Measurements from ENCODE around the gene BST1. TPM values are rescaled to one million over a fixed set of nuclear protein-coding genes. Genes with fewer than 3 reads are reported as not detected.

BST1 gene
- total RNA-seq, 1 experiment from 2014 or later, result 11.0 TPM

DNA sequence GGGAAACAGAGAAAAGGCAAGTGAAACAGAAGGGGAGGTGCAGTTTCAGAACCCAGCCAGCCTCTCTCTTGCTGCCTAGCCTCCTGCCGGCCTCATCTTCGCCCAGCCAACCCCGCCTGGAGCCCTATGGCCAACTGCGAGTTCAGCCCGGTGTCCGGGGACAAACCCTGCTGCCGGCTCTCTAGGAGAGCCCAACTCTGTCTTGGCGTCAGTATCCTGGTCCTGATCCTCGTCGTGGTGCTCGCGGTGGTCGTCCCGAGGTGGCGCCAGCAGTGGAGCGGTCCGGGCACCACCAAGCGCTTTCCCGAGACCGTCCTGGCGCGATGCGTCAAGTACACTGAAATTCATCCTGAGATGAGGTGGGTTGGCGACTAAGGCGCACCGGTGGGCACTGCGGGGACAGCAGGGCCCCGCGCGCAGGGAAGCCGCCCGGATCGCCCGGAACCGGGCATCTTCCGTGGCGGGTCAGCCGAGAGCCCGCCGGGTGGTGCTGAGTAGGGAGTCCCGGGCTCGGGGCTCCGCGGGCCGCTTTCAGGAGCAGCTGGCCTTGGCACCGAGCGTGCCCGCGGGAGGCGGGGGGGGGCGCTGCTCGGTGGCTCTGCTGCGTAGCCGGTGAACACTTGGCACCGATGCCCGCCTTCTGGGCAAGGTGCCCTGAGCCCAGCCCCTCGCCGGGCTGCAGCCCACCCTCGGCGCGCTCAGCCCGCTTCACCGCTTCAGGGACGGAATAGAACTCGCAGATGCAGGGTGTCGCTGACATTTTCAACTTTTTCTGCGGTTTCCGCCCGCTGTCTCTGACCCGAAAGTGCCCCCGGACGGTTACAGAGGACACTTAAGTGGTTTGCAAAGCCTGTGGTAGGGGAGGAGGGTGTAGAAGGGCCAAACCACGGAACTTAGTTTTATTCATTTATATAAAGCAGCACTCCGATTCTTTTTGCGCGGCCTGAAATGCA lies 75.7 kb downstream of the BST1 start, which contains the start of gene CD38:
Gene CD38 (plus strand): TSS at position 40 of the 953 bp plus-strand sequence. CDS start 87 bp downstream, at position 127.
- peak; percentile 37 for DNase-seq (ENCODE audit: low read depth)

DNA sequence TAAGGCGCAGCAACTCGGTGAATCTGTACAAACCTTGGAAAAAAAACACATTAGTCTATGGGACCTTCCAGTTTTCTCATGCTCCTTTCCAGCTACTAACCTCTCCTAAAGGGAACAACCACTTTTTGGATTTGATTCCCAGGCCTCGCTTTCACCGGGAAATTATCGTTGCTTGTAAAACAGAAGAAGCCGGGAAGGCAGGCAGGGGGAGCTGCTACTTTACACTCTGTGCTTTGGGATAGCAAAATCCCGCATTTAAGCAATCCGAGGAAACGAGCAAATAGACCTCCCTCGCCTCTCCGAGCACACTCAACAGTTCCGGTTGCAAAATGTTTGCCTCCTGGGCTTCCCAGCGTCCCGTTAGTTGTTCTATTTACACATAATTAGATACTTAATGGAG lies 76.4 kb downstream of the BST1 start:
- DNase-seq (ENCODE audit: low read depth), result peak; percentile 50

DNA sequence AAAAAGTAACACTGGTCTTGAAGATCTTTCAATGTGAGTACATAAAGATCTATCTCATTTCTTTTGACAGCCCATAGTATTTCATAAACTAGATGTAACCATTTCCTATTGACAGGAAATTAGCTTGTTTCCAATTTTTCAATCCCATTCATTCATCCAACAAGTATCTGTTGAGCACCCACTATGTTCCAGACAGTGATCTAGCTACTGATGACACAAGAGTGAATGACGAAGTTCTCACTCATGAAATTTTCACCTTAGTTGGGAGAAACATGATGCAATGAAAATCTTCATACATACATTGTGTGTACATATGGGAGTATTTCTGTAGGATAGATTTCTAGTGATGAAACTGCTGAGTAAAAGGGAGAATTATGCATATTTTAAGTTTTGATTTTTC lies 76.9 kb downstream of the BST1 start:
- DNase-seq (ENCODE audit: low read depth), result no peak

DNA sequence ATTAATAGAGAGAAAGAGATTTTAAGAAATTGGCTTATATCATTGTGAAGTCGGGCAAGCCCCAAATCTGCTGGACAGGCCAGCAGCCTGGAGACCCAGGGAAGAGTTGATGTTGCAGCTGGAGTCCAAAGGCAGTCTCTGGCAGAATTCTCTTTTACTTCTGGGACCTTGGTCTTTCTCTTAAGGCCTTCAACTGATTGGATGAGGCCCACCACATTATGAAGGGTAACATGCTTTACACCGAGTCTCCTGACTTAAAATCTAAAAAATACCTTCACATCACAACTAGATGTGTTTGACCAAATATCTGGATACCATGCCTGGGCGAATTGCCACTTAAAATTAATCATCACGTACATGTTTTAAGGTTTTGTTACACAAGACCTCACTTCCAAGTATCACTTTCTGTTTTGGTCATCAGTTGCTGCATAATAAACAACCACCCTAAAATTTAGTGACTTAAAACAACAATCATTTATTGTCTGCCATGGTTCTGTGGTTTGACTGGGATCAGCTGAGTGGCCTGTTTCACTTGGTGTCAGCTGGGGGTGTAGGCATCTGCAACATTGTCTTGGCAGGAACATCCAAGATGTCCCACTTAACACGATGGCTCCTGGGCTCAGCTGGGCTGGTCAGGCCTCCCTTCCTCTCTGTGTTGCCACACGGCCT lies 78.7 kb downstream of the BST1 start:
- DNase-seq (ENCODE audit: low read depth), result no peak

Other genes starting within 250 kb of the BST1 start
- 10.4 and 11.7 TPM in 2 replicates for gene CC2D2A, start 233.2 kb upstream of the BST1 start, total RNA-seq (2014; rRNA removed; shearing (Covaris generic))
- gene FBXL5, start 47.7 kb upstream of the BST1 start, total RNA-seq (2014; rRNA removed; shearing (Covaris generic)), result 64.6 and 82.5 TPM in 2 replicates
- gene FAM200B, start 21.2 kb upstream of the BST1 start, total RNA-seq (2014; rRNA removed; shearing (Covaris generic)), result 93.1 and 121 TPM in 2 replicates
- 0.40 and 7.4 TPM in 2 replicates for gene CD38, start 75.3 kb downstream of the BST1 start, total RNA-seq (2014; rRNA removed; shearing (Covaris generic))
- gene FGFBP1, start 235.7 kb downstream of the BST1 start, total RNA-seq (2014; rRNA removed; shearing (Covaris generic)), result 0.39 and 0.86 TPM in 2 replicates